Neural progenitor cell (in vitro differentiated cells): ENCODE results near the gene LSM3.
"Not testable (repeated sequence)": the region's sequence is repeated elsewhere in the genome, so short reads cannot be mapped to it uniquely, and the experiment has no call there.

Experiments used
- EZH2 ChIP-seq: fragments of 200-600 bp; sonication (generic); IDR thresholded peaks from 2 replicates; pipeline ENCODE4 v1.6.1; 2017; ENCODE audit warnings: antibody characterized with exemption, mild to moderate bottlenecking, moderate library complexity
- TF ChIP-seq, protein P1 (sequence below): fragments of 200-600 bp; sonication (generic); IDR thresholded peaks from 2 replicates; pipeline ENCODE4 v1.5.1; 2017; ENCODE audit warnings: antibody characterized with exemption, mild to moderate bottlenecking

DNA sequence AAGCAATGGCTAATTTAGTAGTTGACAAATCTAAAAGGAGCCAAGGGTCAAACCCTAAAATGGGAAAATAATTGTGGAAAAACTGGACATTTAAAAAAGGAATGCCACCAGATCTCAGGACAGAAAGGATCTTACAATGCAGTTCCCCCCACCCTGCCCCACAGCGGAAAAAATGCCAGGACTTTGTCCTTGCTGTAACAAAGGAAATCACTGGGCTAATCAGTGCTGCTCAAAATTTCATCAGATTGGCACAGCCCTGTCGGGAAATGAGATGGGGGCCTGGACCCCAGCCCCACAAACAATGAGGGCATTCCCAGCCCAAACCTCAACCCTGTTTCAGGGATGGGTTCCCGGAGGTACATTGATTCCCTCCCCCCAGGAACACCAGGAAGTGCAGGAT, 47.7 kb downstream of the LSM3 start:
- TF ChIP-seq, protein P1, sequence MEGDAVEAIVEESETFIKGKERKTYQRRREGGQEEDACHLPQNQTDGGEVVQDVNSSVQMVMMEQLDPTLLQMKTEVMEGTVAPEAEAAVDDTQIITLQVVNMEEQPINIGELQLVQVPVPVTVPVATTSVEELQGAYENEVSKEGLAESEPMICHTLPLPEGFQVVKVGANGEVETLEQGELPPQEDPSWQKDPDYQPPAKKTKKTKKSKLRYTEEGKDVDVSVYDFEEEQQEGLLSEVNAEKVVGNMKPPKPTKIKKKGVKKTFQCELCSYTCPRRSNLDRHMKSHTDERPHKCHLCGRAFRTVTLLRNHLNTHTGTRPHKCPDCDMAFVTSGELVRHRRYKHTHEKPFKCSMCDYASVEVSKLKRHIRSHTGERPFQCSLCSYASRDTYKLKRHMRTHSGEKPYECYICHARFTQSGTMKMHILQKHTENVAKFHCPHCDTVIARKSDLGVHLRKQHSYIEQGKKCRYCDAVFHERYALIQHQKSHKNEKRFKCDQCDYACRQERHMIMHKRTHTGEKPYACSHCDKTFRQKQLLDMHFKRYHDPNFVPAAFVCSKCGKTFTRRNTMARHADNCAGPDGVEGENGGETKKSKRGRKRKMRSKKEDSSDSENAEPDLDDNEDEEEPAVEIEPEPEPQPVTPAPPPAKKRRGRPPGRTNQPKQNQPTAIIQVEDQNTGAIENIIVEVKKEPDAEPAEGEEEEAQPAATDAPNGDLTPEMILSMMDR = not testable (repeated sequence)
- TF ChIP-seq EZH2 = not testable (repeated sequence)
